HG03139 (cell line): Measurements from ENCODE around the gene INSIG1.

Source experiments
- ATAC-seq: cut with Tn5 transposase; IDR thresholded peaks from one replicate; pipeline ENCODE4 v1.9.1; 2021; ENCODE audit not compliant: unreplicated experiment

The INSIG1 gene

DNA sequence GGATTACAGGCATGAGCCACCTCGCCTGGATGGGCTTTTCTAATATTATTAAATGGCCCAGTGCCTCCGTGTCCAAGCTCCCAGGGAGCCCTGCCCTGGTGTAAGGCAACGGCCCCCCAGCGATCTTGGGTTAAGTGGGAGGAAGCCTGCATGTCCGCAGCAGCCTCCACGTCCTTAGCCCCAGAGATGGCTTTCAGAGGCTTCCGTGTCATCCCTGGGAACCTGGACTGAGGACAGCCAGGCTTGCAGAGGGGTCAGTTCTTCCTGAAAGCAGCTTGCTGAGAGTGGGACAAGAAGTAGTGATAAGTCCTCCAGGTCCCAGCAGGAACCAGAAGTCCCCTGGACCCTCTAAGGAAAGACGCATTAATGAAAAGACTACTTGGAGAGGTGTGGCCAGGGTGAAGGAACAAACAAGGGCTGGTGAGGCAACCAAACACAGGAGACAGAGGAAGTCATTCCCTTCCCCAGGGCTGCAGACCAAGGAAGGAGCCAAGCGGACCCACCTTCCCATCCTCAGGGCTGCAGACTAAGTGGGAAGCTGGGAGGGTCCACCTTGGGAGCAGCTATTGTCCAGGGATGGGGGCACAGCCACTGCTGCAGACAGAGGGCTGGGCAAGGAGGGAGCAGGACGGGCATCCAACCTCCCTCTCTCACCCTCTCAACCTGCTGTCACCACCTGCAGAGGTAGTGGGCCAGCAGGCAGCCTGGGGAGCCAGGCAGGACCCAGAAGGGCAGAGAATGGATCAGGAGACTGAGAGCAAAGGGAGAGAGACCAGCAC, 13.0 kb upstream of the INSIG1 start:
- no peak for ATAC-seq

- ATAC-seq = no peak
Measured at GRCh38 chr7:155285423-155285822, 12.3 kb upstream of the INSIG1 start.

DNA sequence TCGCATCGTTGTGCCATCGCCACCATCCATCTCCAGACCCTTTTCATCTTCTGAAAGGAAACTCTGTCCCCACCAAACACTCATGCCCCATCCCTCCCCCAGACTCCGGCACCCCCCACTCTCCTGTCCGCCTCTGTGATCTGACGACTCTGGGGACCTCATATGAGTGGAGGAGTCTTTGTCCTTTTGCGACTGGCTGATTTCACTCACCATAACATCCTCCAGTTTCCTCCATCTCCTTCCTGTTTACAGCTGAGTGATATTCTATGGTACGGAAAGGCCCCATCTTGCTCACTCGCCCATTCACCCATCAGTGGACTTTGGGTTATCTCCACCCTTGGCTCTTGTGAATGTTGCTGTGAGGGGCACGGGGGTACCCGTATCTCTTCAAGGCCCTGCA, 11.8 kb upstream of the INSIG1 start:
- no peak for ATAC-seq

DNA sequence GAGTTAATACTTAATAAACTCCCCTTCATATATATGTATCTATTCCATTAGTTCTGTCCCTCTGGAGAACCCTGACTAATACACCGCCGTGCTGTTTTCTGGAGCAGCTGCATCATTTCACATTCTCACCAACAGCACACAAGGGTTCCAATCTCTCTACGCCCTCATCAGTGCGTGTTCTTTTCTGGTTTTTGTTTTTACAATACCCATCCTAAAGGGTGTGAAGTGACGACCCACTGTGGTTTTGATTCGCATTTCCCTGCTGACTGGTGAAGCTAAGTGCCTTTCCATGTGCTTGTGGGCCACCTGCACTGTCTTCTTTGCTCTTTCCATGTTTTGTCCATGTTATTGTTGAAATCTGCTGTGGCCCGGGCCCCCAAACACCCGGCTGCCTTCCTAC, 11.0 kb upstream of the INSIG1 start:
- ATAC-seq = no peak

DNA sequence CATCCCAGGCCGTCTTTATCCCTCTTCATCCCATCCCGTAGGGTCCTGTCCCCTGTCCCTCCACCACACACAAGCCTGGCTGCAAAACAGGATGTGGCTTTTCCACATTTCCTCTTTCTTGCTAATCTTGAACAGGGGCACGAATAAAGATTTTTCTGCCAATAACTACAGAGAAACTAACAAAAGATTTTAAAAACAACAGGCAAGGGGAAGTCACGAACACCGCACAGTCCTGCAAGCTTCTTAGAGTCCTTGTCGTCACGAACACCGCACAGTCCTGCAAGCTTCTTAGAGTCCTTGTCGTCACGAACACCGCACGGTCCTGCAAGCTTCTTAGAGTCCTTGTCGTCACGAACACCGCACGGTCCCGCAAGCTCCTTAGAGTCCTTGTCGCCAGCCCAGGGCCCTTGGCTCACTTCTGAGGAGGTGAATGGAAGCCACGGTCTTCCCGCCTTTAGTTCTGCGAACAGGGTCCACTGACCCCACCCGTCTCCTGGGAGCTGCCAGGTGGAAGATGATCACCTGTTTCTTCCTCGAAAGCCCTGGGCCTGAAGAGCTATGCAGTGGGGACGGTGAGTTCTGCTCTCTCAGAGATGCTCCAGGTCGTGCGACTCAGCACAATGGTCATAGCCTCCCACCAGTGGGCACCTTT, 10.3 kb upstream of the INSIG1 start:
- ATAC-seq = no peak

GRCh38 chr7:155288055-155288454, 9.6 kb upstream of the INSIG1 start:
- ATAC-seq = no peak

DNA sequence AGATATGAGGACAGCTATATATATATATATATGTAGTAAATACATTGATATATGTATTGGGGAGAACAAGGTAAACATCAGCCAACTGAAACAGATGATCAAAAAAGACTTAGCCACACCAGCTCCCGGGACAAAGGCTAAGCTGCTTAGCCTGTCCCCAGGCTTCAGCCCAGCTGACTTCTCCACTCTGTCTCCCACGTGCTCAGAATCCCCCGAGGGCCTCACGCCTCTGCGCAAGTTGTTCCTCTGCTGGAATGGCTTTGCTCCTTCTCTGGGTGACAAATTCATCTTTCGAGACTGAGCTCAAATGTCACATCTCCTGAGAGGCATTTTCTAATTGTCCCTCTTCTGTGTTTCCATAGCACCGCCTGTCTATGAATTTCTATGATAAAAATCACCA, 8.6 kb upstream of the INSIG1 start:
- ATAC-seq = no peak

DNA sequence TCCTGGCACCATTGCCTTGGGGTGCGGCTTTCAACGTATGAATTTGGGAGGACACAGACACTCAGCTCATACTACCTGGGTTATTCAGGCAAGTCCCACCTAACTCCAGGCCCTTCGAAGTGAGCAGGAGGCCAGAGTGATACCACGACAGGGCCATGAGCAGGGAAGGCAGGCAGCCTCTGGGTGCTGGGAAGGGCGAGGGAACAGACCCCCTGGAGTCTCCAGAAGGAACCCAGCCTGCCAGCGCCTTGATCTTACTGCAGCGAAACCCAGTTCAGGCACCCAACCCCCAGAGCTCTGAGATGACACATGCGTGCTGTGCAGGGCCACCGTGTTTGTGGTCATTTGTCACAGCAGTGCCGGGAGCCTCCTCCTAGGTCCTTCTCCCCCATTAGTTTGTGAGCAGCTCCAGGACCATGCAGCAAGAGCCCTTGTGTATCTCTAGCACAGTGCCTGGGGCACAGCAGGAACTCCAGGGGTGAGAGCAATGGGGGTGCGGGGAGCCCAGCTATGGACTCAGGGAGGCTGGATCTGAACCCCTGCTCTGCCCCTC, 7.7 kb upstream of the INSIG1 start:
- no peak for ATAC-seq

GRCh38 chr7:155291045-155291530, 6.6 kb upstream of the INSIG1 start:
- ATAC-seq = no peak

DNA sequence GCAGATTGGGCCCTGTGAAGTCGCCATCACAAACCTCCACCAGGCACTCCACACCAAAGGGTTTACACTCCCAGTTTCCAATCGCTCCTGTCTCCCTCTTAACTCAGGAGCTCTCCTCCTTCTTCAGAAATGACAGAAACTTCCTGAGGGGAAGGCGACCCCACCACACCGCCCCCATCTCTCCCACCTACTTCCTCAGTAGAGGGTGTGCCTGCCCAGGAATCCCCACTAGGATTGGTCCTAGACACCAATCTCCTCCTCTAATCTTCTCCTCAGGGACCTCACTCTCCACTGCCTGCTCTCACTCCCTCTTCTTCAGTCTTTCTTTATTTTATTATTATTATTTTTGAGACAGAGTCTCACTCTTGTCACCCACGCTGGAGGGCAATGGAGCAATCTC, 5.9 kb upstream of the INSIG1 start:
- no peak for ATAC-seq

GRCh38 chr7:155292680-155293226, 4.9 kb upstream of the INSIG1 start:
- ATAC-seq = no peak

DNA sequence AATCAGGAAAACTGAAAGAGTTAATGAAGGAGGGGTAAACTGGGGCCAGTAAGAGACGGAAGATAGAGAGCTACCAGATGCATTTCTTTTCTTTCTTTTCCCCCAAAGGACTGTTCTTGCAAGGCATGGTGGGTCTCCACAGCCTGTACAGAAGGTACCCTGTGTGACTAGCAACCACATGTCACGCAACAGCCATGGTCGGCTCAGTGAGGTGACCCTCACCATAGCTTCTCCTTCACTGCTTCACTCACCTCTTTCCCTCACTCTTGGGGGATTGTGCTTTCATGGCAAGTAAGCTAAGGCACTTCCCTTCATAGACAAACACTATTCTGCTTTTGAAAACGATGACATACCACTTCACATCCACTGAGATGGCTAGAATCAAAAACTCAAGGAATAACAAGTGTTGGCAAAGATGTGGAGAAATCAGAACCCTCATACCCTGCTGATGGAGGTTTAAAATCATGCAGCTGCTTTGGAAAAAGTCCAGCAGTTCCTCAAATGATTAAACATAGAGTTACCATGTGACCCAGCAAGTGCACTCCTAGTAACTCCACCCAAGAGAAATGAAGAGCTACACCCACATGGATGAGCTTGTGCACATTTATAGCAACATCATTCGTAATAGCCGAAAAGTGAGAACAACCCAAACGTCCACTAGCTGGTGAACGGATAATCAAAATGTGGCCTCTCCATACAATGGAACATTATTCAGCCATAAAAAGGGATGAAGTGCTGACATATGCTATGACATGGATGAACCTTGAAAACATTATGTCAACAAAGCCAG, 3.8 kb upstream of the INSIG1 start:
- ATAC-seq = no peak

GRCh38 chr7:155294511-155294778, 3.2 kb upstream of the INSIG1 start:
- ATAC-seq = no peak

DNA sequence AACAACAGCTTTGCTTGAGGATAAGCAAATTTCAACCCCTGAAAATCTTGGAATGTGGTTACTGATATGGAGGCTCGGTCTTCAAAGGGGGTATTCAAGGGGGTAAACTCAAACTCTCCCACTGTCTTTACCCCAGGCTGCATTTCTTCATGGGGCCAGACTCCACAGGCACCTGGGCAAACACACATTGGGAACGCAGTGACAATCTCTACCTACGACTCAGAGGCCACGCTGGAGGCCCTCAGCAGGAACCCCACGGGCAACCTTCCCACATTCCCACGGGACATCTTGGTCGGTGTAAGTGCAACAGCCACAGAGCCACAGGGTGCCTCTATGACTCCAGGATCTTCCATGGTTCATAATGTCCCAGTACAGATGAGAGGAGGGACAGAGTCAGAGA, 2.2 kb upstream of the INSIG1 start:
- ATAC-seq = no peak

DNA sequence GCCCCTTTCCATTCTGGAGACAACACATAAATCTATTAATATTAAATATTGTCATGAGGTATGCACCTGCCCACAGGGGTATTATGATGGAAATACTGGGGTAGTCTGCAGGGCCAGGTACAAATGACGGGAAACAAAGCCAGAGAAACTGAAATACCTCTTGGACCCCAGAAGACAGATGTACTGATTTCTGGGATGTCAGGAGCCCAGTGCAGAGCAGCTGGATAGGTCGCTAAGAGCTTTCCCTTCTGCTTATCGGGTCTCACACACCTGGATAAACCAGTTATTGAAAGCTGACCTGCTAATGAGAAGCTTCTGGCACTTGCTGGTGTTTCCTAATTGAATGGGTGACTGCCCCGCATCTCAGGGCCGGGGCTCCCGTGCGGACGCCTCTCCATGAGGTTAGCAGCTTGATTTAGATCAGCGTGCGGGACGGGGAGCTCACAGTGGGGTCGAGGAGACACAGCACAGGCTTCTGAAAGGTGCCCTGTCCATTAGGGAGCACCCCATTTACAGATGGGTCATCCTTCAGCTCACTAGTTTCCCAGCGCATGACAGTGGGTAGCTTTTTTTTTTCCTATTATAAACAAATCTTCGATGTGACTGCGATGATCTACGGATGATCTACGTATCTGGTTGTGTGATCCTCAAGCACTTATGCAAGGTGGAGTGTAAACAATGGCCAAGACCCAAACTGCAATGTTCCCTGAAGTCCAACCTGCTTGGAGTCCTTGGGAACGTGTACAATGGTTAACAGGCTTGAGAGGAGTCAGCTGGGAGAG, 1.5 kb upstream of the INSIG1 start:
- no peak for ATAC-seq

GRCh38 chr7:155296788-155297516, 726 bp upstream of the INSIG1 start:
- ATAC-seq = peak; percentile 29

DNA sequence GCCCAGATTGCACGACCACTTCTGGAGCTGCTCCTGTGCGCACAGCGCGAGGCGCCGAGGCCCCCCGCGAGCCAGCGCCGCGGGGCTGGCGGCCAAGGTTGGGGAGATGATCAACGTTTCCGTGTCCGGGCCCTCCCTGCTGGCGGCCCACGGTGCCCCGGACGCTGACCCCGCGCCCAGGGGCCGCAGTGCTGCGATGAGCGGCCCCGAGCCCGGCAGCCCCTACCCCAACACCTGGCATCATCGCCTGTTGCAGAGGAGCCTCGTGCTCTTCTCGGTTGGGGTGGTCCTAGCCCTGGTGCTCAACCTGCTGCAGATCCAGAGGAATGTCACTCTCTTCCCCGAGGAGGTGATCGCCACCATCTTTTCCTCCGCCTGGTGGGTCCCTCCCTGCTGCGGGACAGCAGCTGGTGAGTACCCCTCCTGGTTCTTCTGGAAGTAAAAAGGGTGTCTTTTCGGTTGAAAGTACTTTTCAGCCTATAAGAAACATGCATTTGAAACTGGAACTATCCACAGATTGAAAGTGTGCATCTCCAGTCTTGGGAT, 683 bp downstream of the INSIG1 start:
- no peak for ATAC-seq

DNA sequence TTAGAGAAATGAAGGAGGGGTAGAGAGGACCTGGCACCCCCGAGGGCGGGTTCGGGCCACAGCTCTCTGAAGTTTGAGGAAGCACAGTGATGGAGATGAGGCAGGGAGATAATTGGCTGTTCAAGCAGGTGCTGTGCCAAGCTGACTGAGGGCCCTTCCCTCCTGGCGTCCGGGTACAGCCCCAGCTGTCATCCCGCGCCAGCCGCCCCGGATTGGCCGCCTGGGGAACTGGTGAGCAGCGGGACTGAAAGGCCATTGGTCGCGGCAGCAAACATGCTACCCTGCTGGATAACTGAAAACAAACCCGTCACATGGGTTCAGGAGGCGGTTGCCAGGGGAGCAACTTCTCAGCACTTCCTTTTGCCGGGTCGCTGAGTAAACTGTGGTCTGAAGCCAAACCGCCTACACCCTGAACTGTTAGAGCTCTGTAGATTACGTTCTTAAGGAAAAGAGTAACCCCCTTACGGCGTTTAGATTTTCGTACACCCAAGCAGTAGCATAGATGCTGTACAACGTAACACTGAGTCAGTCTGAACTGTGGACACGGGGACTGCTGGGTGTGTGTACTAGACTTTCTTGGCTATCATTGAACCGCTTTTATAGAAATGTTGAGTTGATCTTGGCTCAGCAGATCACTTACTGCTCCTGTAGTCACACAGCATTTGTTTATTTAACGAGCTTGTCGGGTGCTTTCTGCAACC, 1.3 kb downstream of the INSIG1 start:
- peak; percentile 57 for ATAC-seq

DNA sequence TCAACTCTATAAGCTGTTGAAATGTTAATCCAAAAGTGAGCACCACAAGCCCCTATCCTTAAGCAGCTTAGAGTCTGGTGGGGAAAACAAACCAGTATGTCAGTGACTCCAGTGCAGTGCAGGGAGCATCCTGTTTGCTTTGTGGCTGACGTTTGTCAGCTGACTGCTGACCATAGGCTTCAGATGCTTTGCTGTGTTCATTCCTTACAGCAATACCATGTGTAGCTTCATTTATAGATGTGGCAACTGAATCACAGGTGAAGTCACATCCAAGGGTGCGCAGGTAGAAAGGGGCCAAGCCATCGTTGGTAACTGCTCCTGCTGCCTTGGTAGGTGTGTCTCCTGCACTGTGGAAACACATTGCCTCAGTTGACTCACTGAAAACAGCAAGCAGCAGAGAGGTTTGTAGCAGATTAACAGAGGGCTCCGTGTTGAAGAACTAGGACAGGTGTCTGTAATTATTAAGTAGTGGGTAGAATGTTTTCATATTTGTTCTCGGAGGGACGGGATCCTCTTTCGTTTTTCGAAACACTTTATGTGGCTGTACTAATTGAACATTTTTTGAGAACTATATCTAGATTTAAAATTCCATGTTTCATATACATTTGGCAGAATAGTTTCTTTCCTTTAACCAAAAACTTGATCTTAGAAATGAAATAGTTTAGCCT, 2.0 kb downstream of the INSIG1 start:
- no peak for ATAC-seq
